ENCODE results near the gene CHRNG.

DNA sequence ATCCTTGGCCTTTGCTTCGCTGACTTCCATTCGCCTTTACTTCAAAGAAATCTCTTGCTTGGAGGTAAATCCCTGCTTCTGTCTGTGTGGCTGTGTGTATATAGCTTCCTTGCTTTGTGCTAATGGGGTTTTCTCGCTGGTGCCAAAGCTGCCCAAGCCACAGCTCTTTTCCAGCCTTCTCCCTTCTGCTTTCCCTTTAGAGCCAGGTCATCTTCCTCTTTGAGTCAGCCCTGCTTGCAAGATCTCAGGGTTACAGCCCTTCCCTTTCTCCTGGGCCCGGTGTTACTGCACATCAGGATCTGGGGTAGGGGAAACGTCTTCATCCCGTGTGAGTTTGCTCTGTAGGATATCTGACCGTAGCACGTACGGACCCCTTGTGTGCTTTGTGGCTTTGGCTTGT is 30.0 kb downstream of the CHRNG start:
- TF ChIP-seq, protein P1, sequence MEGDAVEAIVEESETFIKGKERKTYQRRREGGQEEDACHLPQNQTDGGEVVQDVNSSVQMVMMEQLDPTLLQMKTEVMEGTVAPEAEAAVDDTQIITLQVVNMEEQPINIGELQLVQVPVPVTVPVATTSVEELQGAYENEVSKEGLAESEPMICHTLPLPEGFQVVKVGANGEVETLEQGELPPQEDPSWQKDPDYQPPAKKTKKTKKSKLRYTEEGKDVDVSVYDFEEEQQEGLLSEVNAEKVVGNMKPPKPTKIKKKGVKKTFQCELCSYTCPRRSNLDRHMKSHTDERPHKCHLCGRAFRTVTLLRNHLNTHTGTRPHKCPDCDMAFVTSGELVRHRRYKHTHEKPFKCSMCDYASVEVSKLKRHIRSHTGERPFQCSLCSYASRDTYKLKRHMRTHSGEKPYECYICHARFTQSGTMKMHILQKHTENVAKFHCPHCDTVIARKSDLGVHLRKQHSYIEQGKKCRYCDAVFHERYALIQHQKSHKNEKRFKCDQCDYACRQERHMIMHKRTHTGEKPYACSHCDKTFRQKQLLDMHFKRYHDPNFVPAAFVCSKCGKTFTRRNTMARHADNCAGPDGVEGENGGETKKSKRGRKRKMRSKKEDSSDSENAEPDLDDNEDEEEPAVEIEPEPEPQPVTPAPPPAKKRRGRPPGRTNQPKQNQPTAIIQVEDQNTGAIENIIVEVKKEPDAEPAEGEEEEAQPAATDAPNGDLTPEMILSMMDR (conservative IDR thresholded peaks at IDR 0.05; ENCODE audit: low read length): no peak
- TF ChIP-seq EZH2phosphoT487 (IDR thresholded peaks at IDR 0.05; ENCODE audit: borderline replicate concordance): no peak

All from Loucy (cell line).